GM21786 (cell line): Measurements from ENCODE around the gene FAM241A.
"Not testable (repeated sequence)": the region's sequence is repeated elsewhere in the genome, so short reads cannot be mapped to it uniquely, and the experiment has no call there.

Source experiments
- ATAC-seq: cut with Tn5 transposase; IDR thresholded peaks from one replicate; pipeline ENCODE4 v1.9.1; 2021; ENCODE audit not compliant: unreplicated experiment

The FAM241A gene

GRCh38 chr4:112136551-112136950 is 8.7 kb upstream of the FAM241A start:
- no peak for ATAC-seq

GRCh38 chr4:112138538-112138937 is 6.7 kb upstream of the FAM241A start:
- ATAC-seq = no peak

GRCh38 chr4:112140536-112140935 is 4.7 kb upstream of the FAM241A start:
- no peak for ATAC-seq

GRCh38 chr4:112141366-112142138 is 3.7 kb upstream of the FAM241A start:
- ATAC-seq = no peak

- ATAC-seq = no peak
These were observed 3.1 kb upstream of the FAM241A start for GRCh38 chr4:112142182-112142581.

- ATAC-seq = no peak
These were observed 1.5 kb upstream of the FAM241A start for GRCh38 chr4:112143781-112144180.

GRCh38 chr4:112144546-112145325 is 518 bp upstream of the FAM241A start:
- ATAC-seq = no peak

- ATAC-seq = peak; percentile 37
These were observed 692 bp downstream of the FAM241A start for GRCh38 chr4:112145790-112146501.

GRCh38 chr4:112146502-112146813 is 1.2 kb downstream of the FAM241A start:
- ATAC-seq = no peak

GRCh38 chr4:112147697-112148096 is 2.4 kb downstream of the FAM241A start:
- ATAC-seq = no peak

GRCh38 chr4:112150920-112151319 is 5.7 kb downstream of the FAM241A start:
- ATAC-seq = no peak

- ATAC-seq = no peak
These were observed 7.3 kb downstream of the FAM241A start for GRCh38 chr4:112152521-112152920.

GRCh38 chr4:112153211-112153791 is 8.0 kb downstream of the FAM241A start:
- no peak for ATAC-seq

- ATAC-seq = no peak
These were observed 10.9 kb downstream of the FAM241A start for GRCh38 chr4:112156112-112156511.

GRCh38 chr4:112156553-112156952 is 11.3 kb downstream of the FAM241A start:
- ATAC-seq = no peak

- not testable (repeated sequence) for ATAC-seq
These were observed 18.5 kb downstream of the FAM241A start for GRCh38 chr4:112163706-112164105.

GRCh38 chr4:112167794-112168193 is 22.5 kb downstream of the FAM241A start:
- no peak for ATAC-seq

- no peak for ATAC-seq
These were observed 23.7 kb downstream of the FAM241A start for GRCh38 chr4:112168719-112169500.

- ATAC-seq = no peak
These were observed 25.3 kb downstream of the FAM241A start for GRCh38 chr4:112170451-112170993.

GRCh38 chr4:112171051-112171763 is 26.0 kb downstream of the FAM241A start:
- ATAC-seq = not testable (repeated sequence)
